Fibroblast of mammary gland (primary cell): Measurements from ENCODE around the gene TCEAL1.

Experiments used
- DNase-seq: peaks from one replicate; pipeline ENCODE4 v3.0.0-alpha.2; 2010; ENCODE audit warnings: low read depth
- H3K4me3 ChIP-seq: 2 replicates; pipeline ENCODE4 v1.5.1; 2011; ENCODE audit warnings: low read depth, mild to moderate bottlenecking, low read length, moderate library complexity; ENCODE audit not compliant: control insufficient read depth
- TF ChIP-seq, protein P1 (sequence below): conservative IDR thresholded peaks from 2 replicates; pipeline ENCODE4 v1.5.1; 2011; ENCODE audit warnings: low read depth, low read length, inconsistent platforms; ENCODE audit not compliant: control insufficient read depth, insufficient read depth

TCEAL1 gene

DNA sequence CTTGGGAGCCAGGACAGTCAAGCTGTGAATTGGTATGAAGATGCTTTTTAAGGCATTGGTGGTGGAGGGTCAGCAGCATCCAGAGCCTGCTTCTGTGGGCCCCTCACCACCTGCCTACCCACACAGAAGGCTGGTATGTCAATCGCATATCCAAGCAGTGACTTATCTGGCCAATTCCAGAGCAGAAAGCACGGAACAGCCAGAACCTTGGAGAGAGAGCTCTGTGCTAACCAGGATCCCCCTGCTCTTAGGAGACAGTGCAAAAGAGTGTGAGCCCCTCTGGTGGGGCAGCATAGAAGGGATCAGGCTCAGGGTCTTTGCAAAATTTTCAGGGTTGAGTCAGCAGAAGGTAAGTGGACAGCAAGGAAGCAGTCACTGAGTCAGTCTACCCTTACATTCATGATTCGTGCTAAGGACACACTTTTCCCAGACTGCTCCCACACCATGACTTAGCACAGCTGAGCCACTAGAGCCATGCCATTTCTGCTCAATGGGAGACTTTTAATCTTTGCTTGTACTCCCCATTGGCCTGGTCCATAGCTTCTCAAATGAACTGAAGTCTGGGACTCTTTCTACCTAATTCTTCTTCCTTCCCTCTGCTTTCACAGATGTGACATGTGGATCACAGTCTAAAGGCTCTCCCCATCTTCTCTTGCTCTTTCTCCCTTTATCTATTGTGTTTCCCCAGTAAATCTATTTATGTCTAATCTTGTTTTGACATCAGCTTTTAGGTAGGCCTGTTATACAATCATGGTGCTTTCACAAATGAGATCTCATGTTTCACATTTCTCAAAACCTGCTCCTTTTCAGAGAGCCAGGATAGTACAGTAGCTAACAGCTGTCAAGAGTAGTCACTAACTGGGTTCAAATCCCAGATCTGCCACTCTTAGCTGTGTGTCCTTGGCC lies 37.7 kb downstream of the TCEAL1 start:
- no peak overlapping the region for H3K4me3 ChIP-seq
- TF ChIP-seq, protein P1, sequence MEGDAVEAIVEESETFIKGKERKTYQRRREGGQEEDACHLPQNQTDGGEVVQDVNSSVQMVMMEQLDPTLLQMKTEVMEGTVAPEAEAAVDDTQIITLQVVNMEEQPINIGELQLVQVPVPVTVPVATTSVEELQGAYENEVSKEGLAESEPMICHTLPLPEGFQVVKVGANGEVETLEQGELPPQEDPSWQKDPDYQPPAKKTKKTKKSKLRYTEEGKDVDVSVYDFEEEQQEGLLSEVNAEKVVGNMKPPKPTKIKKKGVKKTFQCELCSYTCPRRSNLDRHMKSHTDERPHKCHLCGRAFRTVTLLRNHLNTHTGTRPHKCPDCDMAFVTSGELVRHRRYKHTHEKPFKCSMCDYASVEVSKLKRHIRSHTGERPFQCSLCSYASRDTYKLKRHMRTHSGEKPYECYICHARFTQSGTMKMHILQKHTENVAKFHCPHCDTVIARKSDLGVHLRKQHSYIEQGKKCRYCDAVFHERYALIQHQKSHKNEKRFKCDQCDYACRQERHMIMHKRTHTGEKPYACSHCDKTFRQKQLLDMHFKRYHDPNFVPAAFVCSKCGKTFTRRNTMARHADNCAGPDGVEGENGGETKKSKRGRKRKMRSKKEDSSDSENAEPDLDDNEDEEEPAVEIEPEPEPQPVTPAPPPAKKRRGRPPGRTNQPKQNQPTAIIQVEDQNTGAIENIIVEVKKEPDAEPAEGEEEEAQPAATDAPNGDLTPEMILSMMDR = no peak
- DNase-seq = no peak

- TF ChIP-seq, protein P1 = no peak
- H3K4me3 ChIP-seq = no peak overlapping the region
- DNase-seq = no peak
Measured at GRCh38 chrX:103669745-103670144, 41.0 kb downstream of the TCEAL1 start.

DNA sequence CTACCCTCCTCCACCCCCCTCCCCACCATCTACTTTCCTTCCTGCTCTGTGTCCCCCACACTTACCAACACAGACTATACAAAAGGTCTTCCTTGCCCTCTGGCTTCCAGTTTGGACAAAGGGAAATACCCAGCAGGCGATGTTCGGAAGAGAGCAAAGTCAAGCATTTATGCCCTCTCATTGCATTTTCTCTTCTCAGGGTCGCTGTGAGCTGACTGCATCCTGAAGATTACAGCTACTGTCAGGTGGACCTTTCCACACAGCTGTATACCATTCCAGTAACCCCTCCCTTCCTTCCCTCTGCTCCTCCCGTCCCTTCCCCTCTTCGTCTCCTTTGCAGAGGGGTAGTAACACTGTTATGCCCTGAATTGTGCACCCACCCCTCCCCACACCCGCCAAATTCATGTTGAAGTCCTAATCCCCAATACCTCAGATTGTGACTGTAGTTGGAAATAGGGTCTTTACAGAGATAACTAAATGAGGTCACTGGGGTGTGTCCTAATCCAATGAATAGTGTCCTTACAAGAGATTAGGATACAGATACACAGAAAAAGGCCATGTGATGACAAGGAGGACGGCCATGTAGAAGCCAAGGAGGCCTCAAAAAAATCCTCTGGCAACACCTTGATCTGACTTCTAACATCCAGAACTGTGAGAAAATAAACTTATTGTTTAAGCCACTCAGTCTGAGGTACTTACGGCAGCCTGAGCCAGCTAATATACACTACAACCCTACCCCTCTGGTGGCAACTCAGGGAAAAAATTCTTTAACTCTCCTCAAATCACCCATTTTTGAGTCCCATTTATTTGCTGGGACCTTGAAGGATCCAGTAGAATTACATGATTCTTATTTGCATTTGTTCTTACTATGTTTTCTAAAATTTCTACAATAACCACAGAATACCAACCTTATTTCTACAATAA lies 46.0 kb downstream of the TCEAL1 start:
- TF ChIP-seq, protein P1 = no peak
- no peak for DNase-seq

DNA sequence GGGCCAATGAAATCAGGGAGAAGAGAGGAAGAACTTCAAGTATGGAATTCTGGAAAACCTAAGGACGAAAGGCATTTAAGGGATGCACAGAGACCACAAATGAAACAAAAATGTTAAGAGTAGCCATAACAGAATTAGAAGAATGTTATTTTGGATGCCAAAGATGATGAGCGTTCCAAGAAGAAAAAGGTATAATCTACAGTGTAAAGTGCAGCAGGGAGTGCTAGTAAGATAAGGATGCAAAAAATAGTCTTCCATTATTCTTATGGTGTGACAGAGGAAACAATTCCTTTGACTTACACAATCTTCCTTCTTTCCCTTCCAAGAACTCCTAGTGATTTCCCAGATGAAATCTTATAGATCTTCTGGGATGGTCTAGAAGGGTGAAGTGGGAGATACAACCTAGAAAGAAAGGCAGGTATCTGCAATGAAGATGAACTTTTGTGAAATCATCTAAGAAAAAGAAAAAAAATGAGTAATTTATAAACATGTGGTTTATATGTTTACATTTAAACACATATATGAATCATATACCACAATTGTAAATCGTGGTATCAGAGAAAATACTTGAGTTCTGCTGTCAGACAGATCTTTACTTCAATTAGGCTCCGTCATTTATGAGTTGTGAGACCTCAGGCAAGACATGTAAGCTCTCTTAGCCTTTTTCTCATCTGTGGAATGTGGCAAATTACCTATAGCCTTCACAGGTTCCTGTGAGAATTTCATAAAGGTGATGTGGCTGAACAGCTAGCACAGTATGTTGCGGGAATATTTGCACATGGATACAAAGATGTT lies 49.6 kb downstream of the TCEAL1 start:
- H3K4me3 ChIP-seq = no peak overlapping the region
- TF ChIP-seq, protein P1 = no peak
- peak; percentile 29 for DNase-seq

More for the DNA sequence above, 46.0 kb downstream of the TCEAL1 start:
- H3K4me3 ChIP-seq = no peak overlapping the region
